HFFc6 (cell line): ENCODE results near the gene PTPRK. TPM values are rescaled to one million over a fixed set of nuclear protein-coding genes. Genes with fewer than 3 reads are reported as not detected.

Source experiments
- DNase-seq: peaks from one replicate; pipeline ENCODE4 v3.0.0-alpha.2; 2018
- H3K27ac Mint-ChIP-seq: 2 replicates; pipeline ENCODE4 v1.8.0; 2020; ENCODE audit warnings: mild to moderate bottlenecking, mixed read lengths
- H3K27me3 Mint-ChIP-seq: 2 replicates; pipeline ENCODE4 v1.8.0; 2021; ENCODE audit warnings: mild to moderate bottlenecking, moderate library complexity, mixed read lengths; ENCODE audit not compliant: insufficient read depth
- H3K36me3 Mint-ChIP-seq: 2 replicates; pipeline ENCODE4 v1.8.0; 2021; ENCODE audit warnings: low read depth, mixed read lengths
- H3K4me1 Mint-ChIP-seq: 2 replicates; pipeline ENCODE4 v1.8.0; 2020; ENCODE audit warnings: low read depth, mixed read lengths
- H3K4me3 Mint-ChIP-seq: 2 replicates; pipeline ENCODE4 v1.8.0; 2020; ENCODE audit warnings: mild to moderate bottlenecking, moderate library complexity, mixed read lengths
- H3K9me3 Mint-ChIP-seq: 2 replicates; pipeline ENCODE4 v1.8.0; 2020; ENCODE audit warnings: mild to moderate bottlenecking, mixed read lengths
- CTCF ChIP-seq: fragments of 200-600 bp; sonication (generic); IDR thresholded peaks from 2 replicates; pipeline ENCODE4 v1.5.0; 2021; ENCODE audit warnings: antibody characterized with exemption, mild to moderate bottlenecking
- total RNA-seq, 6 experiments: library from RNA; stranded (reverse); fragmentation: NEBNext Ultra II Directional; extraction: Animal tissue kit (Norgen Biotek cat#: 25700); gene quantifications; 2 replicates in 1 of 6; 3 replicates in 5 of 6; pipeline ENCODE4 v1.2.3, GENCODE V29; 2021

The PTPRK gene
- total RNA-seq, 6 experiments from 2014 or later = 92.8 to 104 (median 97.3) TPM

DNA sequence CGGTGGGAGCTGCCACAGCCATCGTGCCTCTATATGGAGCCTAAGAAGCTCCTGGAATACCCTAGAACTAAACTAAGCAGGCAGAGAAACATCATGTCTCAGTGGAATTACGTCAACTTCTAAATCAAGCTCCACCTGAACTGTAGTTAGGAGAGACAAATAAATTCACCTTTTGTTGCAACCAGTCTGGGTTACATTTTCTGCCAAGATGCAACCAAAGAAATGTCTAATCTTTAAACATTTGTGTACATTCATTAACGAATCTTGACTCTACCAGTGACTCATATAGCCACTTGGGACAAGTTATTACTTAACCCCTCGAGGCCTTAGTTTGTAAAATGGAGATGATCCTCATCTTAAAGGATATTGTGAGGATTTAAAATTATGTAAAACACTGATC, 8.9 kb downstream of the PTPRK start:
- TF ChIP-seq CTCF = no peak
- Mint-ChIP-seq H3K27me3 (no peaks in the 10 kb centered on the region), H3K4me1 (peaks cover 91% of the 10 kb centered on the region), H3K4me3 (peak overlapping the region; percentile 32), H3K36me3 (no peaks in the 10 kb centered on the region), H3K27ac (peak overlapping the region; percentile 18), H3K9me3 (no peaks in the 10 kb centered on the region)
- peak; percentile 30 for DNase-seq

- Mint-ChIP-seq H3K36me3 (peaks cover 2% of the 10 kb centered on the region; the same call in 1 of the 2 replicates), H3K4me1 (peaks cover 91% of the 10 kb centered on the region), H3K27me3 (no peaks in the 10 kb centered on the region), H3K9me3 (no peaks in the 10 kb centered on the region), H3K4me3 (peak overlapping the region; percentile 70), H3K27ac (peak overlapping the region; percentile 73)
- no peak for DNase-seq
- no peak for TF ChIP-seq CTCF
Measured at GRCh38 chr6:128509709-128510108, 10.7 kb downstream of the PTPRK start.

DNA sequence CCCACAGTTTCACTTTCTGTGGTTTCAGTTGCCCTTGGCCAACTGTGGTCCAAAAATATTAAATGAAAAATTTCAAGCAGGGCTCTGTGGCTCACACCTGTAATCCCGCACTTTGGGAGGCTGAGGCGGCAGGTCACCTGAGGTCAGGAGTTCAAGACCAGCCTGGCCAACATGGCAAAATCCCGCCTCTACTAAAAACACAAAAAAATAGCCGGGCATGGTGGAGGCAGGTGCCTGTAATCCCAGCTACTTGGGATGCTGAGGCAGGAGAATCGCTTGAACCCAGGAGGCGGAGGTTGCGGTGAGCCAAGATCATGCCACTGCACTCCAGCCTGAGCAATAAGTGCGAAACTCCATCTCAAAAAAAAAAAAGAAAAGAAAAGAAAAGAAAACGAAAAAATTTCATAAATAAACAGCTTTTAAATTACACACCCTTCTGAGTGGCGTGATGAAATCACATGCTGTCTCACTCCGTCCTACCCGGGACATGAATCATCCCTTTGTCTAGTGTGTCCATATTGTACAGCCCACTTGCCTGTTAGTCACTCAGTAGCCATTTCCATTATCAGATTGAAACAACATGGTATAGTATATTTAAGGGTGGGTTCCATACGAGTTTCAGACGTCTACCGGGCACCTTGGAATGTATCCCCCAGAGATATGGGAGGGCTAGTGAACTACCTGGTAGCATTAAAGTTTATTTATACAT, 11.7 kb downstream of the PTPRK start:
- Mint-ChIP-seq H3K4me1 (peaks cover 89% of the 10 kb centered on the region), H3K27ac (peak overlapping the region; percentile 73), H3K27me3 (no peaks in the 10 kb centered on the region), H3K9me3 (no peaks in the 10 kb centered on the region), H3K4me3 (peak overlapping the region; percentile 70), H3K36me3 (peaks cover 4% of the 10 kb centered on the region; the same call in 1 of the 2 replicates)
- TF ChIP-seq CTCF = no peak
- peak; percentile 91 for DNase-seq

DNA sequence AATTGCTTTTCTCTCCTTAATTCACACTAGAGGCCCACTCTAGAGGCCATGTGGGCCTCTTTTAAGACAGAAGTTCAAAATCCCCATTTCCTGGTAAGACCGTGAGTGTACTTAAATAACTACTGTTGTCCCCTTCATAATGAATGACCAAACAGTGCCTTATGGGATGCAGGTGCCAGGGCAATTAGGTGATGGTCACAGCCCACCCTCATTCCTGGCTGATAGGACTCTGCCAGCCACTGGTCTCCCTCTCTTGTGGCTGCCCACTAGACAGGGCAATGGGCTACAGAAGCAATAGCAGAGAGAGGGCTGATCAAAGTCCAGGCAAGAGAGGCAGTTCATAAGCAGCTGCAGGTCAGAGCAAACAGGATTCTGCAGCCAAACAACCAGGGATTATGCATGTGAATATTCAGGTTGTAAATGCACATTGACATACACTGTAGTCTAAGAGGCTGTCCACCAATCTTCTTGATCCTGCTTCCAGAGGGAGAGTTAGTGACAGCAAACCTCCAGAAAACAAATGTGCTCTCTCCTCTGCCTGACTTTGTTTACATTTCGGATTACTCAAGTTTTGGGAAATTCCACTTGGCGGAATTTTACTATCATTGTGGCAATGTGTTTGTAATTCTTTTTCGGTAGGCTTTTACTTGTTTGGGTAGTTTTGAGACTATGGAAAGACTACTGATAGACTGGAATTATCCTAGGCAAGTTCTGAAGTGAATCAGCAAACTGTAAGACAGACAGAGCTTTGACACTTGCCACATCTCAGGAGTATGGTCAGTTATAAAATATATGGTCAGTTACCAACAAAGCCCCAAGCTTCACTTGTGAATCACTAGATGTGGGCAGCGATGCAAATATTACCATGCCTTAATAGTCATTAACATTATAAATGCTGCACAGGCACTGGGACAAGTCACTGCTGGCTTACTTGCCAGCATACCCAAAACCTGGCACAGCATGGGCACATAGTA, 12.8 kb downstream of the PTPRK start:
- Mint-ChIP-seq H3K27ac (peak overlapping the region; percentile 87), H3K4me3 (peak overlapping the region; percentile 69), H3K4me1 (peaks cover 82% of the 10 kb centered on the region), H3K9me3 (no peaks in the 10 kb centered on the region), H3K27me3 (no peaks in the 10 kb centered on the region), H3K36me3 (peaks cover 4% of the 10 kb centered on the region; the same call in 1 of the 2 replicates)
- DNase-seq = peak; percentile 57
- TF ChIP-seq CTCF = no peak

DNA sequence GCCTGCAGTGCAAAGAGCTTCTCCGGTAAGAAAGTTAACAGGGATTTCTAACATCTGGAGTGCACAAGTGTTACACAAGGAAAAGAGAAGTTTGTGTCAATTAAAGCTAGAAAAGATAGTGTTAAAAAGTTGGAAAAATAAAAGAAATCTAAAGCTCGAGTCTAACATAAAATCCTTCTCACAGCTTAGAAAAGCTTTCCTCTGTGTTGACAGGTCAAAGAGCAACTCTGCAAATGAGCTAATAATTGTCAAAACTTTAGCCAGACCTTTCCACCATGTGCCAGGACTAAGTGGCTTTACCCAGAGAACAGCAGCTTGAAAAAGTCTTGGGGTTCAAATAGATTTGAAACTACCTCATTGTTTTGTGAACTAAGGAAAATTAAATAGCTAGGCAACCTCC, 14.8 kb downstream of the PTPRK start:
- H3K27me3 Mint-ChIP-seq = no peaks in the 10 kb centered on the region
- H3K9me3 Mint-ChIP-seq = no peaks in the 10 kb centered on the region
- DNase-seq = no peak
- no peak overlapping the region; the same call in 1 of the 2 replicates for H3K27ac Mint-ChIP-seq
- peaks cover 73% of the 10 kb centered on the region for H3K4me1 Mint-ChIP-seq
- TF ChIP-seq CTCF = no peak
- H3K36me3 Mint-ChIP-seq = peaks cover 4% of the 10 kb centered on the region; the same call in 1 of the 2 replicates
- no peak overlapping the region for H3K4me3 Mint-ChIP-seq
